Transverse colon (tissue), 4 donors: ENCODE results near the gene GCN1. TPM values are rescaled to one million over a fixed set of nuclear protein-coding genes. Genes with fewer than 3 reads are reported as not detected.

Source experiments
- DNase-seq: peaks from one replicate; pipeline ENCODE4 v3.0.0-alpha.2; 2019
- H3K27ac ChIP-seq, 4 donors: fragments of 200-600 bp; sonication (generic); 2 replicates each; pipeline ENCODE4 v1.5.1; 2016 to 2018; ENCODE audit warnings: inconsistent platforms in 4 of 4
- H3K27me3 ChIP-seq: fragments of 200-600 bp; sonication (generic); 2 replicates; pipeline ENCODE4 v1.5.1; 2017; ENCODE audit warnings: inconsistent platforms
- H3K36me3 ChIP-seq, 4 donors: fragments of 200-600 bp; sonication (generic); 2 replicates each; pipeline ENCODE4 v1.5.1; 2017 to 2019; ENCODE audit warnings: inconsistent platforms in 4 of 4
- H3K4me1 ChIP-seq, 4 donors: fragments of 200-600 bp; sonication (generic); 2 replicates each; pipeline ENCODE4 v1.5.1; 2017 to 2020; ENCODE audit warnings: inconsistent platforms in 4 of 4
- H3K4me3 ChIP-seq, 4 donors: fragments of 200-600 bp; sonication (generic); 1 replicate in 1 of 4; 2 replicates in 3 of 4; pipeline versions ENCODE4 v1.5.1 to v1.6.1; 2017 to 2019; ENCODE audit warnings: inconsistent platforms in 4 of 4
- H3K9me3 ChIP-seq, 2 donors: fragments of 200-600 bp; sonication (generic); 2 replicates each; pipeline ENCODE4 v1.5.1; 2017 to 2019; ENCODE audit warnings: inconsistent platforms in 2 of 2
- CTCF ChIP-seq, 5 experiments: fragments of 200-600 bp in 3 of 5; fragments of 450-650 bp in 2 of 5; sonication (generic) in 3 of 5; IDR thresholded peaks; 1 replicate in 2 of 5; 2 replicates in 3 of 5; pipeline ENCODE4 v1.5.1; 2016 to 2017; ENCODE audit warnings: antibody characterized with exemption in 5 of 5, inconsistent platforms in 3 of 5, mild to moderate bottlenecking in 2 of 5, moderate library complexity in 1 of 5
- EP300 ChIP-seq: sonication (generic); formaldehyde crosslinking; IDR thresholded peaks from one replicate; pipeline ENCODE4 v1.6.1; 2017; ENCODE audit warnings: antibody characterized with exemption, low read depth
- POLR2A ChIP-seq: fragments of 450-650 bp; IDR thresholded peaks from one replicate; pipeline ENCODE4 v1.6.1; 2016; ENCODE audit warnings: antibody characterized with exemption, mild to moderate bottlenecking, moderate library complexity
- POLR2AphosphoS5 ChIP-seq, 3 donors: sonication (generic); formaldehyde crosslinking; IDR thresholded peaks; one replicate each; pipeline ENCODE4 v1.6.1; 2016; ENCODE audit warnings: antibody characterized with exemption in 3 of 3
- WGBS, 2 donors: methylation state at CpG; one replicate each; pipeline ENCODE4 v1.1.5; 2018; ENCODE audit warnings: low coverage in 1 of 2; 5-methylcytosine and 5-hydroxymethylcytosine counted together
- in situ Hi-C, 4 donors: fragments of 200-750 bp; cut with MboI; loops; one replicate each; pipeline versions ENCODE4 v1.15.0 to v1.15.1; 2017; ENCODE audit warnings: low sequenced_read_pairs in 3 of 4, low pct_ligation_motif_present in 1 of 4, low pct_unique_long_range_greater_than_20kb in 1 of 4
- intact Hi-C: fragments of 100-400 bp; cut with DNase I; formaldehyde crosslinking; loops from one replicate; pipeline ENCODE4 v1.15.1; 2023; ENCODE audit warnings: low total_unique reads
- total RNA-seq, 4 donors: library from RNA; depleted of rRNA; stranded (reverse); fragments of >200 nt; gene quantifications; one replicate each; pipeline ENCODE4 v1.1.0, GENCODE V29; 2016

GCN1 gene
- total RNA-seq = 100 to 1,000 TPM in 2 of 4 donors, 10 to 100 TPM in 2; 70.0 to 141 (median 107) TPM

- Histone ChIP-seq H3K27me3 (no peaks in the 10 kb centered on the region), H3K4me1 (peaks cover 19 to 50% (median 37%) of the 10 kb centered on the region in 4 donors), H3K9me3 (no peaks in the 10 kb centered on the region), H3K4me3 (peak within 1 kb of the TSS; percentile 84 to 99 (median 92)), H3K36me3 (peaks cover 0 to 34% (median 13%) of the 10 kb centered on the region in 4 donors), H3K27ac (peak within 1 kb of the TSS; percentile 89 to 95 (median 94))
- WGBS, 2 donors = 3% methylated on average over 51 of the region's 62 CpGs; no CpG with 5 or more reads in 1 of the 2 donors
- no peak for TF ChIP-seq CTCF (IDR thresholded peaks at IDR 0.05)
- TF ChIP-seq EP300 = no peak
- TF ChIP-seq POLR2AphosphoS5 (IDR thresholded peaks at IDR 0.05) = peak; percentile 91 to 97 (median 97)
- peak; percentile 79 for TF ChIP-seq POLR2A
- in situ Hi-C loops = no loop called here
- peak; percentile 87 for DNase-seq
- intact Hi-C loops = no loop called here
Observed at GRCh38 chr12:120194534-120195395, at the start of gene GCN1. TSS of gene GCN1 (minus strand) at chr12:120194715. CDS start at chr12:120194697, 18 bp downstream.

- H3K4me1 ChIP-seq = peaks cover 11 to 73% (median 54%) of the 10 kb centered on the region in 4 donors
- whole genome bisulfite sequencing, 2 donors = 80 to 87% methylated on average over 8 of the region's 8 CpGs
Observed at GRCh38 chr12:120242971-120243699, 48.6 kb upstream of the GCN1 start.

GRCh38 chr12:120242275-120242799 lies 47.8 kb upstream of the GCN1 start:
- DNase-seq = no peak
- H3K9me3 ChIP-seq = no peaks in the 10 kb centered on the region
- no peaks in the 10 kb centered on the region for H3K36me3 ChIP-seq
- H3K27me3 ChIP-seq = no peaks in the 10 kb centered on the region
- 81% methylated on average over 9 of the region's 9 CpGs; no CpG with 5 or more reads in 1 of the 2 donors for WGBS, 2 donors
- peaks cover 16 to 73% (median 53%) of the 10 kb centered on the region in 4 donors for H3K4me1 ChIP-seq
- in situ Hi-C loops = no loop called here
- no peak for TF ChIP-seq CTCF (IDR thresholded peaks at IDR 0.05)
- TF ChIP-seq POLR2A = no peak
- no peak for TF ChIP-seq EP300
- peak overlapping the region in 3 of 4 donors; percentile 30 to 56 (median 48) for H3K27ac ChIP-seq
- intact Hi-C loops = no loop called here
- H3K4me3 ChIP-seq = no peak overlapping the region

More at GRCh38 chr12:120242971-120243699, 48.6 kb upstream of the GCN1 start:
- no peak for DNase-seq
- TF ChIP-seq EP300 (no peak), POLR2AphosphoS5 (IDR thresholded peaks at IDR 0.05) (no peak), POLR2A (no peak), CTCF (IDR thresholded peaks at IDR 0.05) (no peak)
- intact Hi-C loops = no loop called here
- Histone ChIP-seq H3K4me3 (no peak overlapping the region), H3K27me3 (no peaks in the 10 kb centered on the region), H3K9me3 (no peaks in the 10 kb centered on the region), H3K27ac (peak overlapping the region in 1 of 4 donors; percentile 30), H3K36me3 (no peaks in the 10 kb centered on the region)
- in situ Hi-C loops = no loop called here
